Measurements from ENCODE around the gene KCNQ5. TPM values are rescaled to one million over a fixed set of nuclear protein-coding genes. Genes with fewer than 3 reads are reported as not detected.

The KCNQ5 gene
- total RNA-seq, 1 experiment from 2014 or later = 9.4 TPM

GRCh38 chr6:72654071-72654621 lies 32.3 kb downstream of the KCNQ5 start:
- H3K9me3 ChIP-seq (ENCODE audit: control insufficient read depth, insufficient read depth, low read depth, low read length) = no peaks in the 10 kb centered on the region
- no peak overlapping the region for H3K4me3 ChIP-seq (ENCODE audit: low read depth in 2 of 2, low read length in 2 of 2)
- H3K27me3 ChIP-seq (ENCODE audit: control insufficient read depth, insufficient read depth, low read length) = no peaks in the 10 kb centered on the region
- no peaks in the 10 kb centered on the region for H3K36me3 ChIP-seq (ENCODE audit: control insufficient read depth, insufficient read depth, low read length)
- no peak for ATAC-seq
- no peak for DNase-seq (ENCODE audit: low read depth, low spot score)
- TF ChIP-seq TCF7L2 (IDR thresholded peaks at IDR 0.05; ENCODE audit: low read depth, low read length) (no peak), SIN3A (IDR thresholded peaks at IDR 0.05; ENCODE audit: borderline replicate concordance, insufficient read depth, low read depth, low read length) (no peak), POLR2AphosphoS5 (IDR thresholded peaks at IDR 0.05; ENCODE audit: low read depth, low read length) (no peak), CTCF (IDR thresholded peaks at IDR 0.05) (no peak)
- TF ChIP-seq, protein P1, sequence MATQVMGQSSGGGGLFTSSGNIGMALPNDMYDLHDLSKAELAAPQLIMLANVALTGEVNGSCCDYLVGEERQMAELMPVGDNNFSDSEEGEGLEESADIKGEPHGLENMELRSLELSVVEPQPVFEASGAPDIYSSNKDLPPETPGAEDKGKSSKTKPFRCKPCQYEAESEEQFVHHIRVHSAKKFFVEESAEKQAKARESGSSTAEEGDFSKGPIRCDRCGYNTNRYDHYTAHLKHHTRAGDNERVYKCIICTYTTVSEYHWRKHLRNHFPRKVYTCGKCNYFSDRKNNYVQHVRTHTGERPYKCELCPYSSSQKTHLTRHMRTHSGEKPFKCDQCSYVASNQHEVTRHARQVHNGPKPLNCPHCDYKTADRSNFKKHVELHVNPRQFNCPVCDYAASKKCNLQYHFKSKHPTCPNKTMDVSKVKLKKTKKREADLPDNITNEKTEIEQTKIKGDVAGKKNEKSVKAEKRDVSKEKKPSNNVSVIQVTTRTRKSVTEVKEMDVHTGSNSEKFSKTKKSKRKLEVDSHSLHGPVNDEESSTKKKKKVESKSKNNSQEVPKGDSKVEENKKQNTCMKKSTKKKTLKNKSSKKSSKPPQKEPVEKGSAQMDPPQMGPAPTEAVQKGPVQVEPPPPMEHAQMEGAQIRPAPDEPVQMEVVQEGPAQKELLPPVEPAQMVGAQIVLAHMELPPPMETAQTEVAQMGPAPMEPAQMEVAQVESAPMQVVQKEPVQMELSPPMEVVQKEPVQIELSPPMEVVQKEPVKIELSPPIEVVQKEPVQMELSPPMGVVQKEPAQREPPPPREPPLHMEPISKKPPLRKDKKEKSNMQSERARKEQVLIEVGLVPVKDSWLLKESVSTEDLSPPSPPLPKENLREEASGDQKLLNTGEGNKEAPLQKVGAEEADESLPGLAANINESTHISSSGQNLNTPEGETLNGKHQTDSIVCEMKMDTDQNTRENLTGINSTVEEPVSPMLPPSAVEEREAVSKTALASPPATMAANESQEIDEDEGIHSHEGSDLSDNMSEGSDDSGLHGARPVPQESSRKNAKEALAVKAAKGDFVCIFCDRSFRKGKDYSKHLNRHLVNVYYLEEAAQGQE (IDR thresholded peaks at IDR 0.05; ENCODE audit: insufficient read depth in 1 of 2, low read depth in 2 of 2, low read length in 1 of 2) = no peak
- intact Hi-C loops (cut with micrococcal nuclease; ENCODE audit: unreplicated experiment) (no loop called here), in situ Hi-C loops (cut with HindIII; ENCODE audit: low pct_unique_long_range_greater_than_20kb, low sequenced_read_pairs) (loop anchor here (10.0 kb wide), 1 partner anchor 101 kb away; no protein-coding TSS in a partner anchor)
- no TSS peak for BruUV-seq (replicated peaks)
- ChIA-PET CTCF (no interaction called here), POLR2A (no interaction called here)
- H3K4me1 ChIP-seq (ENCODE audit: control insufficient read depth, insufficient read depth, low read length) = peaks cover 23% of the 10 kb centered on the region; the same call in 1 of the 2 replicates
- no peak overlapping the region for H3K27ac ChIP-seq (ENCODE audit: low read length)

GRCh38 chr6:72657407-72658197 lies 35.7 kb downstream of the KCNQ5 start:
- no peak for TF ChIP-seq POLR2AphosphoS5 (IDR thresholded peaks at IDR 0.05; ENCODE audit: low read depth, low read length)
- no peak for TF ChIP-seq SIN3A (IDR thresholded peaks at IDR 0.05; ENCODE audit: borderline replicate concordance, insufficient read depth, low read depth, low read length)
- TF ChIP-seq TCF7L2 (IDR thresholded peaks at IDR 0.05; ENCODE audit: low read depth, low read length) = no peak
- no peak for TF ChIP-seq CTCF (IDR thresholded peaks at IDR 0.05)
- TF ChIP-seq, protein P1 (IDR thresholded peaks at IDR 0.05; ENCODE audit: insufficient read depth in 1 of 2, low read depth in 2 of 2, low read length in 1 of 2) = no peak
- intact Hi-C loops (cut with micrococcal nuclease; ENCODE audit: unreplicated experiment) = no loop called here
- Histone ChIP-seq H3K9me3 (ENCODE audit: control insufficient read depth, insufficient read depth, low read depth, low read length) (no peaks in the 10 kb centered on the region), H3K27ac (ENCODE audit: low read length) (no peak overlapping the region), H3K4me1 (ENCODE audit: control insufficient read depth, insufficient read depth, low read length) (peaks cover 1% of the 10 kb centered on the region; the same call in 1 of the 2 replicates), H3K4me3 (ENCODE audit: low read depth in 2 of 2, low read length in 2 of 2) (no peak overlapping the region), H3K27me3 (ENCODE audit: control insufficient read depth, insufficient read depth, low read length) (no peaks in the 10 kb centered on the region), H3K36me3 (ENCODE audit: control insufficient read depth, insufficient read depth, low read length) (no peaks in the 10 kb centered on the region)
- ATAC-seq = no peak
- in situ Hi-C loops (cut with HindIII; ENCODE audit: low pct_unique_long_range_greater_than_20kb, low sequenced_read_pairs) = loop anchor here (10.0 kb wide), 1 partner anchor 97 kb away; no protein-coding TSS in a partner anchor
- no TSS peak for BruUV-seq (replicated peaks)
- CTCF ChIA-PET = interaction anchor here (0.6 kb wide), 1 partner anchor 25 kb away, joined by 7 read pairs; no protein-coding TSS in a partner anchor
- POLR2A ChIA-PET = no interaction called here
- DNase-seq (ENCODE audit: low read depth, low spot score) = no peak

Measured in Panc1 (cell line).